GM10248 (cell line): ENCODE data around the gene CREB3L1.
A peak's percentile ranks its signal among the peaks of the same experiment; 100 is the strongest.

Experiments
- CTCF ChIA-PET: fragments of 300-600 bp; sonication (Branson Sonifier 250); formaldehyde crosslinking; extraction: SDS; loops from one replicate; lab custom pipeline; 2021; ENCODE audit warnings: antibody characterized with exemption; lab: Yijun Ruan, JAX
- POLR2A ChIA-PET: fragments of 350-650 bp; sonication (Branson Sonifier 250); formaldehyde crosslinking; extraction: SDS; loops from one replicate; lab custom pipeline; 2020; ENCODE audit warnings: antibody characterized with exemption; lab: Yijun Ruan, JAX
- DNase-seq: peaks from one replicate; pipeline ENCODE4 v3.0.0; 2012; ENCODE audit errors: extremely low spot score
- CTCF ChIP-seq: IDR thresholded peaks from 2 replicates; pipeline ENCODE4 v1.5.1; 2012; ENCODE audit warnings: mild to moderate bottlenecking, low read depth; ENCODE audit errors: extremely low read depth, missing control alignments, control extremely low read depth

The CREB3L1 gene

GRCh38 chr11:46304605-46305179, 27.2 kb downstream of the CREB3L1 start:
- ChIA-PET POLR2A (no interaction called here), CTCF (interaction anchor here (0.9 to 22.8 kb wide), 3 partner anchors 10 to 63 kb away, joined by 3 to 480 read pairs (median 6); no protein-coding TSS in a partner anchor)
- TF ChIP-seq CTCF = no peak
- no peak for DNase-seq

- POLR2A ChIA-PET = no interaction called here
- DNase-seq = no peak
- no peak for TF ChIP-seq CTCF
- CTCF ChIA-PET = interaction anchor here (1.2 to 22.8 kb wide), 3 partner anchors 8 to 340 kb away, joined by 5 to 480 read pairs (median 127); no protein-coding TSS in a partner anchor
Measured at GRCh38 chr11:46305295-46305694, 27.8 kb downstream of the CREB3L1 start.

GRCh38 chr11:46306296-46306853, 28.9 kb downstream of the CREB3L1 start:
- ChIA-PET POLR2A (no interaction called here), CTCF (interaction anchor here (1.1 to 22.8 kb wide), 7 partner anchors 9 to 341 kb away, joined by 5 to 480 read pairs (median 38); no protein-coding TSS in a partner anchor)
- no peak for DNase-seq
- TF ChIP-seq CTCF = no peak

GRCh38 chr11:46307369-46307768, 29.9 kb downstream of the CREB3L1 start:
- CTCF ChIA-PET = interaction anchor here (0.7 to 22.8 kb wide), 17 partner anchors 9 to 342 kb away, joined by 3 to 480 read pairs (median 8); partner anchors contain the start of gene CREB3L1
- TF ChIP-seq CTCF = no peak
- POLR2A ChIA-PET = no interaction called here
- no peak for DNase-seq

- DNase-seq = no peak
- CTCF ChIA-PET = interaction anchor here (0.6 to 22.8 kb wide), 26 partner anchors 8 to 536 kb away, joined by 3 to 480 read pairs (median 6); partner anchors contain the start of gene CREB3L1
- POLR2A ChIA-PET = no interaction called here
- TF ChIP-seq CTCF = no peak
Measured at GRCh38 chr11:46307785-46308341, 30.4 kb downstream of the CREB3L1 start.

GRCh38 chr11:46308631-46309419, 31.4 kb downstream of the CREB3L1 start:
- POLR2A ChIA-PET = no interaction called here
- CTCF ChIA-PET = interaction anchor here (0.6 to 22.8 kb wide), 34 partner anchors 10 to 537 kb away, joined by 3 to 480 read pairs (median 5); partner anchors contain the start of gene CREB3L1
- TF ChIP-seq CTCF = peak; percentile 89
- peak; percentile 83 for DNase-seq
